OCI-LY1 (cell line): Measurements from ENCODE around the gene JOSD2.

Source experiments
- H2AFZ ChIP-seq: fragments of 200-600 bp; sonication (generic), shearing (Covaris generic); 2 replicates; pipeline ENCODE4 v1.6.0; 2014; ENCODE audit warnings: antibody characterized with exemption, mild to moderate bottlenecking, low read length
- H3F3A ChIP-seq: fragments of 200-600 bp; sonication (generic), shearing (Covaris generic); 2 replicates; pipeline ENCODE4 v1.6.0; 2014; ENCODE audit warnings: mild to moderate bottlenecking, antibody characterized with exemption, low read length, moderate library complexity; ENCODE audit not compliant: insufficient read depth
- H3K27ac ChIP-seq: fragments of 200-600 bp; sonication (generic); 2 replicates; pipeline ENCODE4 v1.5.1; 2014; ENCODE audit warnings: low read length, mixed run types, mild to moderate bottlenecking, low read depth; ENCODE audit not compliant: poor library complexity, severe bottlenecking
- H3K27me3 ChIP-seq: fragments of 200-600 bp; sonication (generic); 2 replicates; pipeline ENCODE4 v1.6.0; 2014; ENCODE audit warnings: antibody characterized with exemption, mild to moderate bottlenecking, low read length, moderate library complexity; ENCODE audit not compliant: insufficient read depth
- H3K36me3 ChIP-seq: fragments of 200-600 bp; sonication (generic); 2 replicates; pipeline ENCODE4 v1.6.1; 2014; ENCODE audit warnings: mild to moderate bottlenecking, antibody characterized with exemption, low read length, moderate library complexity, mixed read lengths; ENCODE audit not compliant: insufficient read depth
- H3K4me1 ChIP-seq: fragments of 200-600 bp; sonication (generic); 2 replicates; pipeline ENCODE4 v1.5.1; 2014; ENCODE audit warnings: mild to moderate bottlenecking, low read length, moderate library complexity; ENCODE audit not compliant: insufficient read depth, severe bottlenecking
- H3K4me2 ChIP-seq: fragments of 200-600 bp; sonication (generic), shearing (Covaris generic); 2 replicates; pipeline ENCODE4 v1.6.1; 2014; ENCODE audit warnings: low read length
- H3K4me3 ChIP-seq: fragments of 200-600 bp; sonication (generic); 2 replicates; pipeline ENCODE4 v1.5.1; 2014; ENCODE audit warnings: low read length, low read depth, mild to moderate bottlenecking, mixed read lengths; ENCODE audit not compliant: poor library complexity, severe bottlenecking
- H3K79me2 ChIP-seq: fragments of 200-600 bp; shearing (Covaris generic); 2 replicates; pipeline ENCODE4 v1.6.1; 2016; ENCODE audit warnings: mixed run types, low read length, mixed read lengths; ENCODE audit not compliant: insufficient read depth
- H3K9ac ChIP-seq: fragments of 200-600 bp; sonication (generic), shearing (Covaris generic); 2 replicates; pipeline ENCODE4 v1.6.1; 2014; ENCODE audit warnings: mild to moderate bottlenecking, low read length, mixed read lengths
- H3K9me2 ChIP-seq: fragments of 200-600 bp; sonication (generic), shearing (Covaris generic); 2 replicates; pipeline ENCODE4 v1.6.1; 2014; ENCODE audit warnings: low read depth, mild to moderate bottlenecking, low read length, mixed read lengths
- H3K9me3 ChIP-seq: fragments of 200-600 bp; shearing (Covaris generic); 2 replicates; pipeline ENCODE4 v1.6.1; 2014; ENCODE audit warnings: low read length, mixed read lengths
- H4K20me1 ChIP-seq: fragments of 200-600 bp; sonication (generic), shearing (Covaris generic); 2 replicates; pipeline ENCODE4 v1.6.0; 2016; ENCODE audit warnings: mild to moderate bottlenecking, low read length; ENCODE audit not compliant: insufficient read depth
- CTCF ChIP-seq: fragments of 200-600 bp; sonication (generic), shearing (Covaris generic); IDR thresholded peaks from 2 replicates; pipeline ENCODE4 v1.5.1; 2017; ENCODE audit warnings: mild to moderate bottlenecking, antibody characterized with exemption, low read length, moderate library complexity, mixed read lengths
- EZH2 ChIP-seq: fragments of 200-600 bp; sonication (generic), shearing (Covaris generic); IDR thresholded peaks from 2 replicates; pipeline ENCODE4 v1.8.0; 2017; ENCODE audit warnings: borderline replicate concordance, mixed run types, mild to moderate bottlenecking, antibody characterized with exemption, low read length, moderate library complexity, mixed read lengths

Gene JOSD2

GRCh38 chr19:50522881-50523280 is 11.9 kb upstream of the JOSD2 start:
- TF ChIP-seq EZH2 = no peak
- no peak for TF ChIP-seq CTCF

GRCh38 chr19:50520822-50521465 is 10.0 kb upstream of the JOSD2 start:
- Histone ChIP-seq H3K4me1 (no peaks in the 10 kb centered on the region), H3K27ac (no peak overlapping the region), H3K27me3 (0 out of 2 replicates have a peak, but pooled peaks cover 4% of the 10 kb centered on the region), H3K9me3 (no peaks in the 10 kb centered on the region), H3K9me2 (no peaks in the 10 kb centered on the region), H3K36me3 (no peaks in the 10 kb centered on the region), H4K20me1 (no peaks in the 10 kb centered on the region), H3K4me2 (no peak overlapping the region), H3K79me2 (no peaks in the 10 kb centered on the region), H3K9ac (no peak overlapping the region), H3K4me3 (no peak overlapping the region), H2AFZ (no peak overlapping the region), H3F3A (no peaks in the 10 kb centered on the region)
- TF ChIP-seq EZH2 (no peak), CTCF (no peak)

More at GRCh38 chr19:50522881-50523280, 11.9 kb upstream of the JOSD2 start:
- no peaks in the 10 kb centered on the region for H3K9me3 ChIP-seq
- H4K20me1 ChIP-seq = no peaks in the 10 kb centered on the region
- H3K4me3 ChIP-seq = no peak overlapping the region
- no peaks in the 10 kb centered on the region for H3K9me2 ChIP-seq
- no peak overlapping the region for H3K27ac ChIP-seq
- H3K79me2 ChIP-seq = no peaks in the 10 kb centered on the region
- no peak overlapping the region for H2AFZ ChIP-seq
- no peaks in the 10 kb centered on the region for H3K36me3 ChIP-seq
- no peaks in the 10 kb centered on the region for H3F3A ChIP-seq
- 0 out of 2 replicates have a peak, but pooled peaks cover 4% of the 10 kb centered on the region for H3K27me3 ChIP-seq
- H3K4me2 ChIP-seq = no peak overlapping the region
- H3K4me1 ChIP-seq = no peaks in the 10 kb centered on the region
- H3K9ac ChIP-seq = no peak overlapping the region

- Histone ChIP-seq H2AFZ (no peak overlapping the region), H3K4me3 (no peak overlapping the region), H3K27me3 (0 out of 2 replicates have a peak, but pooled peaks cover 4% of the 10 kb centered on the region), H3K9ac (no peak overlapping the region), H3K27ac (no peak overlapping the region), H3K36me3 (no peaks in the 10 kb centered on the region), H3K9me3 (no peaks in the 10 kb centered on the region), H3K79me2 (no peaks in the 10 kb centered on the region), H4K20me1 (no peaks in the 10 kb centered on the region), H3K4me2 (no peak overlapping the region), H3F3A (no peaks in the 10 kb centered on the region), H3K9me2 (no peaks in the 10 kb centered on the region), H3K4me1 (no peaks in the 10 kb centered on the region)
- TF ChIP-seq EZH2 (no peak), CTCF (no peak)
Observed at GRCh38 chr19:50519006-50519575, 8.1 kb upstream of the JOSD2 start.
